Upper lobe of right lung (tissue), 1 donor: ENCODE measurements around the gene SAP30. TPM values are rescaled to one million over a fixed set of nuclear protein-coding genes. Genes with fewer than 3 reads are reported as not detected.

Source experiments
- ATAC-seq: fragments of 200-7000 bp; cut with Tn5 transposase; one replicate; pipeline ENCODE4 v1.9.1; 2020; ENCODE audit warnings: mild to moderate bottlenecking, moderate library complexity
- DNase-seq: peaks from one replicate; pipeline ENCODE4 v3.0.0-alpha.2; 2020
- H3K27ac ChIP-seq: fragments of 200-600 bp; one replicate; pipeline ENCODE4 v1.8.0; 2022
- H3K27me3 ChIP-seq: fragments of 200-600 bp; one replicate; pipeline ENCODE4 v1.8.0; 2022; ENCODE audit warnings: mild to moderate bottlenecking
- H3K36me3 ChIP-seq: fragments of 200-600 bp; one replicate; pipeline ENCODE4 v1.8.0; 2022
- H3K4me1 ChIP-seq: fragments of 200-600 bp; one replicate; pipeline ENCODE4 v1.8.0; 2022
- H3K4me3 ChIP-seq: fragments of 200-600 bp; one replicate; pipeline ENCODE4 v1.8.0; 2022; ENCODE audit warnings: mild to moderate bottlenecking
- H3K9me3 ChIP-seq: fragments of 200-600 bp; one replicate; pipeline ENCODE4 v1.8.0; 2022
- intact Hi-C: fragments of 100-400 bp; cut with DNase I; formaldehyde crosslinking; loops from one replicate; pipeline ENCODE4 v1.11.0; 2022
- total RNA-seq: library from RNA; stranded (reverse); fragmentation: NEBNext Ultra II Directional; extraction: Animal tissue kit (Norgen Biotek cat#: 25700); gene quantifications from one replicate; pipeline ENCODE4 v1.2.1, GENCODE V29; 2021
- TF ChIP-seq, protein P1 (sequence below): fragments of 200-600 bp; IDR thresholded peaks from one replicate; pipeline ENCODE4 v1.8.0; 2022; ENCODE audit warnings: antibody characterized with exemption
- donor health status: DM: no; HTN: yes; CAD: no; lungs with severe emphysema.

The SAP30 gene
- total RNA-seq, 1 donor from 2014 or later, result 15.3 TPM

DNA sequence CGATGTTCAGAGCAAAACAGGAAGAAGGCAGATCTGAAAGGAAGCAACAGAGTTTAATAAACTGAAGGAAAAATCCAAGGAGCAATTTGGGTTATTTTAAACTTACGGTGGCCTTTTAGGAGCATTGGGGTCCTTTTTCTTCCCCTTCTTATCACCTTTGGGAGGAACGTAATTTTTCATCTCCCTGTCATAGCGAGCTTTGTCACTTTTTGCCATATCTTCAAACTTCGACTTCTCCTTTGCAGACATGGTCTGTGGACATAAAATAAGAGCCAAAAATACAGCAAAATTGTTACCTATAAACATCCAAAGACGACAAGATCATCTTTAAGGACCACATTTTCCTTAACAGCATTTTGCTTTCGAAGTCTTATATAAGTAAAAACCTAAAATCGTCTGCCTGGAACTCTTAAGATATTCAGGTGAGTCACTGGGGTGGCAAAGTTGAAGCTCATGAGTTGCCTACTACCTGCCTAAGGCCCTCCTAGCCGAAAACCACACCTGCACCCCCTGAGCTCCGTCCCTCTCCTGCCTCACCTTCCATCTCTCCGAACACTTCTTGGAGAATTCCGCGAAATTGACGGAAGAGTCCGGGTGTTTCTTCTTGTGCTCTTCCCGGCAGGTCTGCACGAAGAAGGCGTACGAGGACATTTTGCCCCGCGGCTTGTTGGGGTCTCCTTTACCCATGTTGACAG, 37.6 kb upstream of the SAP30 start:
- Histone ChIP-seq H3K36me3 (peaks cover 44% of the 10 kb centered on the region), H3K4me1 (peaks cover 21% of the 10 kb centered on the region), H3K27ac (peak overlapping the region; percentile 99), H3K4me3 (peak overlapping the region; percentile 82), H3K9me3 (no peaks in the 10 kb centered on the region), H3K27me3 (no peaks in the 10 kb centered on the region)
- TF ChIP-seq, protein P1, sequence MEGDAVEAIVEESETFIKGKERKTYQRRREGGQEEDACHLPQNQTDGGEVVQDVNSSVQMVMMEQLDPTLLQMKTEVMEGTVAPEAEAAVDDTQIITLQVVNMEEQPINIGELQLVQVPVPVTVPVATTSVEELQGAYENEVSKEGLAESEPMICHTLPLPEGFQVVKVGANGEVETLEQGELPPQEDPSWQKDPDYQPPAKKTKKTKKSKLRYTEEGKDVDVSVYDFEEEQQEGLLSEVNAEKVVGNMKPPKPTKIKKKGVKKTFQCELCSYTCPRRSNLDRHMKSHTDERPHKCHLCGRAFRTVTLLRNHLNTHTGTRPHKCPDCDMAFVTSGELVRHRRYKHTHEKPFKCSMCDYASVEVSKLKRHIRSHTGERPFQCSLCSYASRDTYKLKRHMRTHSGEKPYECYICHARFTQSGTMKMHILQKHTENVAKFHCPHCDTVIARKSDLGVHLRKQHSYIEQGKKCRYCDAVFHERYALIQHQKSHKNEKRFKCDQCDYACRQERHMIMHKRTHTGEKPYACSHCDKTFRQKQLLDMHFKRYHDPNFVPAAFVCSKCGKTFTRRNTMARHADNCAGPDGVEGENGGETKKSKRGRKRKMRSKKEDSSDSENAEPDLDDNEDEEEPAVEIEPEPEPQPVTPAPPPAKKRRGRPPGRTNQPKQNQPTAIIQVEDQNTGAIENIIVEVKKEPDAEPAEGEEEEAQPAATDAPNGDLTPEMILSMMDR, result no peak
- ATAC-seq, result no peak
- intact Hi-C loops, result no loop called here
- DNase-seq, result no peak

DNA sequence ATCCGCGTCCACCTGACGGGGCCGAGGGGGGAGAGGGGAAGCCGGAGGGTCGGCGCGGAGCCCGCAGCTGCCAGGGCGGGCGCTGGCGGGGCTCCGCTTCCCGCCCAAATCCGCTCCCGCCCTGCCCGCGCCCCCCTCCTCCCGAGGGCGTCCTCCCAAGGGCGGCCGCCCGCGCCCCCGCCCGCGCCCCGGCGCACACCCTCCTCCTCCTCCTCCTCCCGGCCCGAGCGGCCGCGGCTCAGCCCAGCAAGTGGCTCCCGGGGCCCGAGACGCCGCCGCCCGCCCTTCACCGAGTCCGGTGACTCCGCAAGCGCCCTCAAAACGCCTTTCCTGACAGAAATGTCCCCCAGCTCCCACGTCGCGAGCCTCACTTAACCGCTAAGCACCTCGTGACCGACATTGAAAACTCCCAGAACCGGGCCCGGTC, 37.1 kb upstream of the SAP30 start:
- H3K36me3 ChIP-seq, result peaks cover 38% of the 10 kb centered on the region
- H3K4me3 ChIP-seq, result peak overlapping the region; percentile 82
- peak overlapping the region; percentile 99 for H3K27ac ChIP-seq
- intact Hi-C loops, result no loop called here
- peaks cover 21% of the 10 kb centered on the region for H3K4me1 ChIP-seq
- TF ChIP-seq, protein P1, result no peak
- no peaks in the 10 kb centered on the region for H3K9me3 ChIP-seq
- peak; percentile 65 for ATAC-seq
- peak; percentile 88 for DNase-seq
- H3K27me3 ChIP-seq, result no peaks in the 10 kb centered on the region

DNA sequence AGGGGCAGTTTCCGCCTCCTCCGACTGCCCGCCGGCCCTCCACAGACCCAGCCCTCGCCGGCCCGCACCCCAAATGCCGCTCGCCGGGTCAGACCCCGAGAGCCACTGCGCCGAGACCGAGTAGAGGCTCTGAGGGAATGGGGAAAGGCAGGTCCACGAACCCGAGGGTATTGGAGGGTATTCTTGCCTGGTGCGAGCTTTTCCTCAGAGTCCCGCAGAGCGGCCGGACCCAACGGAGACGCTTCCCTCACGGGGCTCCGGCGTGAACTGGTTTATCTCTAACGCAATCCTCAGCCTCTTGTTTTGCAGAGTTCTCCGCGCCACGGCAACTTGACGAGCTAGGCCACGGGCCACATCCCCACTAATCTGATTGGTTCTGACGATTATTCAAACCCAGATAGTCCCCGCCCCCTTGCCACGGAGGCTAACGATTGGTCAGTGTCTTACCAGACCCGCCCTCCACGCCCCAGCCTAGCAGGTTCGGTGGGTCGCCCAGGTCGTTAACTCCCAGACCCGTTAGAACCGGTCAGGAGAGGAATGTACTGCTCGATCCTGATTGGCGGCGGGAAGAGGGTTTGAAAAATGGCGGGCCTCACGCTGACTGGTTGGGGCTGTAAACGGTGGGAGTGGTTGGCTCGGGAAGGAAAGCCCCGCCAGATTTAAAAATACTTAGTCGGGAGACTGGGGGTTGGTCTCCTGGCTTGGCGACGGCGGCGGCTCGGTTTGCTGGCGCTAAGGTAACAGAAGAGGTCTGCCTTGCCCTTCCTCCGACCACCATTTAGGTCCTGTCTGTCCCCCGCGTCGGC, 36.5 kb upstream of the SAP30 start, which contains the start of gene HMGB2:
Gene HMGB2 (minus strand): TSS at position 274 of the 806 bp plus-strand sequence. CDS start 709 bp downstream, outside the sequence.
- H3K4me1 ChIP-seq, result peaks cover 21% of the 10 kb centered on the region
- peak within 1 kb of the TSS; percentile 99 for H3K27ac ChIP-seq
- no peaks in the 10 kb centered on the region for H3K9me3 ChIP-seq
- DNase-seq (peak; percentile 100), ATAC-seq (peak; percentile 96)
- H3K27me3 ChIP-seq, result no peaks in the 10 kb centered on the region
- intact Hi-C loops, result no loop called here
- peak within 1 kb of the TSS; percentile 82 for H3K4me3 ChIP-seq
- peaks cover 32% of the 10 kb centered on the region for H3K36me3 ChIP-seq
- TF ChIP-seq, protein P1, result no peak

DNA sequence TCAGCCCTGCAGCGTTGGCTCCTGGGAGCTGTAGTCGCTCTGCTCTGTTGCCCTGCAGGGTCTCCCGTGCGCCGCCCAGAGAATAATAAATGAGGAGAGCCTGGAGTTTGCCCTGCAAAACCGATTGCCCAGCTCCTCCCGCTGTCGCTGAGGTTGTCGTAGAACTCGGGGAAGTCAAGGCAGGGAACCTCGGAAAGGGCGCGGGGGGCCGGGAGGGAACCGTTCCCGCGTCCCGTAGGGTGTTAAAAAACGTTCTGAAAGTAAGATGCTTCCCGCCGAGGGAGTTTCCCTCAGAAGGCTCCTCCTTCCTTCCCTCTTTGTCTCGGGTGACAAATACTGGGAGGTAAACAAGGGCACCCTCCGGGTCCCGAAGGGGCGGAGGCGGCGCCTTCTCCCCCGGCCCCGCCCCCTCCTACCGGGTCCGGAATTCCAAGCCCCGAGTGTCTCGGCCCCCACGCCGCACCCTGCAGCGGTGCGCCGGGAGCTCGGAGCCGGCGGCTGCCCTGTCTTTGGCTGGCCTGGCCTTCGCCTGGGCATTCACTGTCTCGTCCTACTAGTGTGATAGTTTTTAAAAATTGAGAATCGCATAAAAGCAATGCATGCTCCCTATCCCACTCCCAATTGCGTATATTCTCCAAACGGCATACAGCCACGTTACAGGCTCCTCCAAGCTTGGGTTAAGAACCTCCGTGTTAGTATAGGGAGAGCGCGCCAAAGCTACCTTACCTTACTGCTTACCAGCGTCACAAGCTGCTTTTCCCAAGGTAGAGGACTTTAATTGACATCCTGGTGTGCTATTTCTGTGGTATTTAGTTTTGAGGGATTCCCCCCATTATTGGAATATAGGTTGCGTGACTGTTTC, 35.6 kb upstream of the SAP30 start:
- intact Hi-C loops, result no loop called here
- DNase-seq (peak; percentile 79), ATAC-seq (peak; percentile 52)
- Histone ChIP-seq H3K4me1 (peaks cover 21% of the 10 kb centered on the region), H3K36me3 (peaks cover 25% of the 10 kb centered on the region), H3K27me3 (no peaks in the 10 kb centered on the region), H3K4me3 (peak overlapping the region; percentile 82), H3K27ac (peak overlapping the region; percentile 99), H3K9me3 (no peaks in the 10 kb centered on the region)
- TF ChIP-seq, protein P1, result no peak

DNA sequence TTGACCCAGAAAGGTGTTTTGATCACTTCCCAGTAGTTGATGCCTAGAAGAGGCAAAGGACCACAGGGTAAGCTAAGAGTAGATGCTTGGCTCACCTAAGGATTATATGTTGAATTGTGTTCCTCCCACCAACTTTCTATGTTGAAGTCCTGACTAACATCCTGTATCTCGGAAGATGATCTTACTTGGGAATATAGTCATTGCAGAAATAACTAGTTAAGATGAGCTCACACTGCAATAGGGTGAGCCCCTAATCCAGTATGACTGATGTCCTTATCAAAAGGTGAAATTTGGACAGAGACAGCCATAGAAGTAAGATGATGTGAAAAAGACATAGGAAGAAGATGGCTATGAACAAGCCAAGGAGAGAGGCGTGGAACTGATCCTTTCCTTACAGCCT, 33.3 kb upstream of the SAP30 start:
- H3K4me3 ChIP-seq, result no peak overlapping the region
- no peaks in the 10 kb centered on the region for H3K9me3 ChIP-seq
- DNase-seq (no peak), ATAC-seq (no peak)
- peaks cover 10% of the 10 kb centered on the region for H3K4me1 ChIP-seq
- no peaks in the 10 kb centered on the region for H3K27me3 ChIP-seq
- H3K36me3 ChIP-seq, result peaks cover 3% of the 10 kb centered on the region
- H3K27ac ChIP-seq, result no peak overlapping the region
- intact Hi-C loops, result no loop called here
- TF ChIP-seq, protein P1, result no peak
